AG04450 (cell line): ENCODE data around the gene SCYGR8. TPM values are rescaled to one million over a fixed set of nuclear protein-coding genes. Genes with fewer than 3 reads are reported as not detected.

Source experiments
- CTCF ChIA-PET: fragments of 300-600, 350-600 bp; formaldehyde crosslinking; extraction: SDS; loops from one replicate; lab custom pipeline; 2022; ENCODE audit warnings: antibody characterized with exemption, inconsistent platforms; lab: Charles Lee
- POLR2A ChIA-PET: fragments of 350-600 bp; formaldehyde crosslinking; extraction: SDS; loops from one replicate; lab custom pipeline; 2021; ENCODE audit warnings: antibody characterized with exemption, inconsistent platforms; lab: Yijun Ruan, JAX
- DNase-seq: peaks from one replicate; pipeline ENCODE4 v3.0.0-alpha.2; 2011; ENCODE audit warnings: low read depth, low spot score
- H3K27ac ChIP-seq: one replicate; pipeline ENCODE4 v1.5.1; 2012; ENCODE audit warnings: low read depth, low read length, control low read depth
- H3K27me3 ChIP-seq: one replicate; pipeline ENCODE4 v1.6.0; 2012; ENCODE audit warnings: low read length; ENCODE audit not compliant: control insufficient read depth, insufficient read depth
- H3K4me3 ChIP-seq: 2 replicates; pipeline ENCODE4 v1.5.1; 2011; ENCODE audit warnings: mild to moderate bottlenecking, low read depth, low read length, control low read depth
- H3K9me3 ChIP-seq: 2 replicates; pipeline ENCODE4 v1.5.1; 2012; ENCODE audit warnings: low read length; ENCODE audit not compliant: control insufficient read depth, insufficient read depth
- polyA plus RNA-seq: library from polyadenylated mRNA; depleted of rRNA; stranded (reverse); fragments of >200 nt; gene quantifications from 2 replicates; pipeline ENCODE4 v1.2.3, GENCODE V29; 2011
- TF ChIP-seq, protein P1 (sequence below): IDR thresholded peaks from 2 replicates; pipeline ENCODE4 v1.5.1; 2011; ENCODE audit warnings: low read depth, low read length, control low read depth, inconsistent platforms

SCYGR8 gene
- polyA plus RNA-seq, 1 experiment = not detected

DNA sequence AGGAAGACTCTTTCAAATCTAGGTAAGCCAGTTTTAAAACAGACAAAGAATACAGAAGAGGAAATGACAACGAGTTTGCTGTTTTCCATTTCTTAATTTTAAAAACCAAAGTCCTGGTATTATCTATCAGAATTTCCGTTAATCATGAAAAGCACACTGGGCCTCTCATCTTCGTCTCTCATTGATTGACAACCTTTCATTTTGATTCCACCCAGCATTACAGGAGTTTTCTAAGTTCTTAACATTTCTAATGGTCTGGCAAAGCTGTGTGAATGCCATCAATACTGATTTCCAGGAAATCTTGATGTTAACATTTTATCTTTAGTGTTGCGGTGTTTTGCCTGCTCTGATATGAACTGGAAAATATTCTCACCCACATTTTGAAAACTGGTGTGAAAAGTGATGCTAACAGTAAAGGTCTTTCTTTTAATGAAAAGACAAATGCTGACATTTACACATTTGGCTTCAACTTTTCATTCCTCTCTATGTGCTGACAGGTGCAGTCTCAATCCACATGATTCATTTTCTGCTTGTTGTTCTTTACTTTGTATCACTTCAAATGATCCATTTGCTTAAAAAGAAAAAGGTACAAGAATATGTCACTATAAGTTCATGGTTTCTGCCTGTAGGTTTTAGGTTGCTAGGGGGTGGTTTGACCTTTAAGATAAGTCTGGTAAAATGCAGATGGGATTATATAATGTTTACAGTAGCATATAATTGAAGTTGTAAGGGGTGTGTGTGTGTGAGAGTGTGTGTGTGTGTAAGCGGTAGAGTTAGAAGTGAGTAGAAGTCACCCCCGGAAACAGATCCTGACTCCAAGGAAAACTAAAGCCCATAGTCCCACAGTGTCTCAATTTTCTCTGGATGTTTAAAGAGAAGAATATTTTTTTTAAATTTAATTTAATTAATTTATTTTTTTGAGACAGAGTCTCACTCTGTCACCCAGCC is 29.5 kb downstream of the SCYGR8 start:
- no peak overlapping the region for H3K27ac ChIP-seq
- no peaks in the 10 kb centered on the region for H3K9me3 ChIP-seq
- H3K27me3 ChIP-seq = peaks cover 2% of the 10 kb centered on the region
- ChIA-PET POLR2A (no interaction called here), CTCF (no interaction called here)
- no peak for DNase-seq
- TF ChIP-seq, protein P1, sequence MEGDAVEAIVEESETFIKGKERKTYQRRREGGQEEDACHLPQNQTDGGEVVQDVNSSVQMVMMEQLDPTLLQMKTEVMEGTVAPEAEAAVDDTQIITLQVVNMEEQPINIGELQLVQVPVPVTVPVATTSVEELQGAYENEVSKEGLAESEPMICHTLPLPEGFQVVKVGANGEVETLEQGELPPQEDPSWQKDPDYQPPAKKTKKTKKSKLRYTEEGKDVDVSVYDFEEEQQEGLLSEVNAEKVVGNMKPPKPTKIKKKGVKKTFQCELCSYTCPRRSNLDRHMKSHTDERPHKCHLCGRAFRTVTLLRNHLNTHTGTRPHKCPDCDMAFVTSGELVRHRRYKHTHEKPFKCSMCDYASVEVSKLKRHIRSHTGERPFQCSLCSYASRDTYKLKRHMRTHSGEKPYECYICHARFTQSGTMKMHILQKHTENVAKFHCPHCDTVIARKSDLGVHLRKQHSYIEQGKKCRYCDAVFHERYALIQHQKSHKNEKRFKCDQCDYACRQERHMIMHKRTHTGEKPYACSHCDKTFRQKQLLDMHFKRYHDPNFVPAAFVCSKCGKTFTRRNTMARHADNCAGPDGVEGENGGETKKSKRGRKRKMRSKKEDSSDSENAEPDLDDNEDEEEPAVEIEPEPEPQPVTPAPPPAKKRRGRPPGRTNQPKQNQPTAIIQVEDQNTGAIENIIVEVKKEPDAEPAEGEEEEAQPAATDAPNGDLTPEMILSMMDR = no peak
- H3K4me3 ChIP-seq = no peak overlapping the region

DNA sequence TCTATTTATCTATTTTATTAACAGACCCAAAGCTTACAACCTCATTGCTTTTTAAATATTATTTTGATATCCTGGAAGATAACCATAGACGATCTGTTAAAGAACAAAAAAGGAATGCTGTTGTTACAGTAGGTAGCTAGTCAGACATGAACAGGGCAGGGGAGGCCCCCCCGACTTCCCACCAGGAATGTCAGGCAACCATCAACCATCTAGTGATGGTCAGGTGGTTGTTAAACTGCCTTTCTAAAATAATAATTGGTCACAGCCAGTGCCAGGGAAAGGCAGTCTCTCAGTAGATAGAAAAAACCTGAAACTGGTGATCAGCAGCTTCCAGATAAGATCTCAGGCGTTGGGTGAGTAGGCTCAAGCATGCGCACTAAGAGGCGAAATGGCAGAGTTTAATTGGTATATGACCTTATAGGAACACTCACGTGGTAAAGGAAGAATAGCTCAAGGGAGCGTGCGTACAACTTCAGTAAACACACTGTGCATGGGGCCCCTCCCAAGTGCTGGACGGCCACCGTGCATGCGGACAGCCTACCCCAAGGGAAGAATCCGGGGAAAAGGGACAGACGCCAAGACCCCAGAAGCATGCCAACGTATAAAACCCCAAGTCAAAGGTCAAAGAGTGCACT is 35.4 kb downstream of the SCYGR8 start:
- peaks cover under 1% of the 10 kb centered on the region for H3K27me3 ChIP-seq
- POLR2A ChIA-PET = no interaction called here
- TF ChIP-seq, protein P1 = no peak
- DNase-seq = no peak
- no peaks in the 10 kb centered on the region for H3K9me3 ChIP-seq
- H3K4me3 ChIP-seq = no peak overlapping the region
- no peak overlapping the region for H3K27ac ChIP-seq
- CTCF ChIA-PET = interaction anchor here (0.7 to 2.9 kb wide), 2 partner anchors 15 to 82 kb away, joined by 3 to 9 read pairs; no protein-coding TSS in a partner anchor

DNA sequence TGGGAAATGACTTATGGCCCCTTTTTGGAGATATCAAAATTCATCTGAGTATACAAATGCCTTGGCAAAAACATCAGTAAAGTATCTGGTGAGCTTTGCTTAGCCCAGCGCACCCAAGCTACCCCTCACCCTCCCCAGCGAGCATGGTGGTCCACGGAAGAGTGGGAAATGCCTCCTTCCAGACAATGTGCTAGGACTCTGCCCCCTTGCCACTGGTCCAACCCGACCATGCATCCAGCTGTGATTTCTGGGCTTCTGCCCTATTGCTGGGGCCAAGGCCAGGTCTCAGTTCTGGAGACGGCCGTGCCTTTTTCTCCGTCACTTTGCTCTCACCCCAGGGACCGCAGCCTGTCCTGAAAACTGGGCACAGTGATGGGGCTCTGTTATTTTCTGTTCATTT is 36.1 kb downstream of the SCYGR8 start:
- Histone ChIP-seq H3K4me3 (no peak overlapping the region), H3K27ac (no peak overlapping the region), H3K9me3 (no peaks in the 10 kb centered on the region), H3K27me3 (no peaks in the 10 kb centered on the region)
- TF ChIP-seq, protein P1 = no peak
- ChIA-PET POLR2A (no interaction called here), CTCF (interaction anchor here (2.6 kb wide), 1 partner anchor 15 kb away, joined by 9 read pairs; no protein-coding TSS in a partner anchor)
- DNase-seq = no peak

DNA sequence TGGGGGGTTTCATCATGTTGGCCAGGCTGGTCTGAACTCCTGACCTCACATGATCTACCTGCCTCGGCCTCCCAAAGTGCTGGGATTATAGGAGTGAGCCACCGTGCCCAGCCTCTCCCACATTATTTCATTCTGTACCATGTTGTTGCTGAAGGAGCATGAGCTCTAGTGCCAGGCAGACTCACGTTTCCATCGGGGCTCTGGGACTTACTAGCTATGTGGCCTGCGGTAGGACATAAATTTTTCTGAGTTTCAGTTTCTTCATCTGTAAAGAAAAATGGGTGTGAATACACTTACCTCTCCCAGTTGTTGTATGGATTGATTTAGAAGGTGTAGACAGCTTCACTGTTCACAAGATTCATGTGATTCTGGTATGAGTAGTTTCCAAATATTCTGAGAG is 37.1 kb downstream of the SCYGR8 start:
- CTCF ChIA-PET = interaction anchor here (1.6 to 2.6 kb wide), 2 partner anchors 16 to 125 kb away, joined by 3 to 9 read pairs; no protein-coding TSS in a partner anchor
- Histone ChIP-seq H3K4me3 (no peak overlapping the region), H3K27ac (no peak overlapping the region), H3K9me3 (no peaks in the 10 kb centered on the region), H3K27me3 (no peaks in the 10 kb centered on the region)
- DNase-seq = no peak
- POLR2A ChIA-PET = no interaction called here
- TF ChIP-seq, protein P1 = no peak
